Choroid plexus epithelial cell (primary cell): ENCODE measurements around the gene IQCH.
"Not testable (repeated sequence)": the region's sequence is repeated elsewhere in the genome, so short reads cannot be mapped to it uniquely, and the experiment has no call there.

Source experiments
- DNase-seq: peaks from one replicate; pipeline ENCODE4 v3.0.0-alpha.2; 2010; ENCODE audit warnings: low read depth
- H3K4me3 ChIP-seq: 2 replicates; pipeline ENCODE4 v1.5.1; 2011; ENCODE audit warnings: low read depth, mild to moderate bottlenecking, control low read depth, low read length, moderate library complexity
- TF ChIP-seq, protein P1 (sequence below): conservative IDR thresholded peaks from 2 replicates; pipeline ENCODE4 v1.5.1; 2011; ENCODE audit warnings: low read depth, mild to moderate bottlenecking, control low read depth, inconsistent platforms, low read length, moderate library complexity

The IQCH gene

DNA sequence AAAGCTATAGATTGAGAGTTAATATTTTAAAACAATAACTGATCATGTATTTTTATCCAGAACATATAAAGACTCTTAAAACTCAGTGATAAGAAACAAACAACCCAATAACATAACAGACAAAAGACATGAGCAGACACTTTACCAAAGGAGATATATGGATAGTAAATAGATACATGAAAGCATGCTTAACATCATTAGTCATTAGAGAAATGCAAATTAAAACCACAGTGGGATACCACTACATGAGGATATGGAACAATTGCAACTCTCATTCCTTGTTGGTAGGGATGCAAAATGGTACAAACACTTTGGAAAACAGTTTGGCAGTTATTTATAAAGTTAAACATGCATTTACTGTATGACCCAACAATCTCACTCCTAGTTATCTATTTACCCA, 95.0 kb downstream of the IQCH start:
- no peak overlapping the region for H3K4me3 ChIP-seq
- no peak for DNase-seq
- TF ChIP-seq, protein P1, sequence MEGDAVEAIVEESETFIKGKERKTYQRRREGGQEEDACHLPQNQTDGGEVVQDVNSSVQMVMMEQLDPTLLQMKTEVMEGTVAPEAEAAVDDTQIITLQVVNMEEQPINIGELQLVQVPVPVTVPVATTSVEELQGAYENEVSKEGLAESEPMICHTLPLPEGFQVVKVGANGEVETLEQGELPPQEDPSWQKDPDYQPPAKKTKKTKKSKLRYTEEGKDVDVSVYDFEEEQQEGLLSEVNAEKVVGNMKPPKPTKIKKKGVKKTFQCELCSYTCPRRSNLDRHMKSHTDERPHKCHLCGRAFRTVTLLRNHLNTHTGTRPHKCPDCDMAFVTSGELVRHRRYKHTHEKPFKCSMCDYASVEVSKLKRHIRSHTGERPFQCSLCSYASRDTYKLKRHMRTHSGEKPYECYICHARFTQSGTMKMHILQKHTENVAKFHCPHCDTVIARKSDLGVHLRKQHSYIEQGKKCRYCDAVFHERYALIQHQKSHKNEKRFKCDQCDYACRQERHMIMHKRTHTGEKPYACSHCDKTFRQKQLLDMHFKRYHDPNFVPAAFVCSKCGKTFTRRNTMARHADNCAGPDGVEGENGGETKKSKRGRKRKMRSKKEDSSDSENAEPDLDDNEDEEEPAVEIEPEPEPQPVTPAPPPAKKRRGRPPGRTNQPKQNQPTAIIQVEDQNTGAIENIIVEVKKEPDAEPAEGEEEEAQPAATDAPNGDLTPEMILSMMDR, result no peak

GRCh38 chr15:67350042-67350441, 95.5 kb downstream of the IQCH start:
- no peak overlapping the region for H3K4me3 ChIP-seq
- DNase-seq, result no peak
- TF ChIP-seq, protein P1, result no peak

GRCh38 chr15:67358391-67358790, 103.8 kb downstream of the IQCH start:
- DNase-seq, result no peak
- TF ChIP-seq, protein P1, result no peak
- H3K4me3 ChIP-seq, result no peak overlapping the region

DNA sequence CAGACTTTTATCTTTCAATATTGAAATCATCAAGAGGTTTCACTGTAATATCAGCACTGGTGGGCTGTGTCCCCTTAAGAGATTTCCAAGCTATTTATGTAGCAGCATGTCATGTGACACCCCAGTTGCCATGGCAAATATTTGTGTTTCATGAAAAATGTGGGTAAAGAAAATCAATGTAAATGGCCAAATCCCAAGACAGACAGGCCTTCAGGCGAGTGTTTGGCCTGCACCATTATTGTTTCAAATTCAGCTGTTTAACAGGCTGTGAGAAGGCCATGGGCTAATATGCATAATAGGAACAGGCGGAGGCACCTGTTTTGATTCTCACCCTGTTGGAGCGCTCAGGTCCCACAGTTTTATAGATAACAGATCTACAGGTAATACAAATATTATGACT, 104.2 kb downstream of the IQCH start:
- no peak for DNase-seq

DNA sequence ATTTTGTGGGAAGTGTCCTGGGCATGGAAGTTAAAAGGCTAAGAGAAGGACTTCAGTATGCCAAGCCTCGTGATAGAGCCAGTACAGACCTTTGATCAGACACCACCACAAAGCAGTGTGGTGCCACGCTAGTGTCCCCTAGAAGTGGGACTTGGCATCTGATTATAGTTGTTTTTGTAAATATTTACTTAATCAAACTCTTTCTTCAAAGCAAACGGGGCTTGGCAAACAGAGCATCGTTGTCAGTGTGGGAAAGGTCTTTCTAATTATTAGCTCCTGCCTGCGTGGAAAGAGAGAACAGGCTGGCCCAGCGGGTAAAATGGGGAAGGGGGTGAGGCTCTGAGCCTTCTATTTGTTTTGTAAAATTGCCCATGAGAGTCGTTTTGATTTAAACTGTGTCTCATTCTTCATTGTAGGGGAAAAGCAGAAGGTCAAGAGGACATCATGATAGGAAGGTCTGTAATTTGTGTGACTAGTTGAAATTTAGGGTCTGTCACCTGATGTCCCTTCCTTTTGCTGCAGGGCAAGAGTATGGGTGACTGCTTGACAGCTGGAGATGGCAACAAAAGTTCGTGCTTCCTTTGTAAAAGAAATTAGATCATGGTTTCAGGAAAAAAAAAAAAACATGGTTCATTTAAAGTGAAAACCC, 105.0 kb downstream of the IQCH start:
- no peak for DNase-seq
- no peak overlapping the region for H3K4me3 ChIP-seq
- TF ChIP-seq, protein P1, result no peak

More for the DNA sequence above, 104.2 kb downstream of the IQCH start:
- TF ChIP-seq, protein P1, result no peak
- no peak overlapping the region for H3K4me3 ChIP-seq

GRCh38 chr15:67361100-67361499, 106.5 kb downstream of the IQCH start:
- TF ChIP-seq, protein P1, result no peak
- DNase-seq, result no peak
- no peak overlapping the region for H3K4me3 ChIP-seq

DNA sequence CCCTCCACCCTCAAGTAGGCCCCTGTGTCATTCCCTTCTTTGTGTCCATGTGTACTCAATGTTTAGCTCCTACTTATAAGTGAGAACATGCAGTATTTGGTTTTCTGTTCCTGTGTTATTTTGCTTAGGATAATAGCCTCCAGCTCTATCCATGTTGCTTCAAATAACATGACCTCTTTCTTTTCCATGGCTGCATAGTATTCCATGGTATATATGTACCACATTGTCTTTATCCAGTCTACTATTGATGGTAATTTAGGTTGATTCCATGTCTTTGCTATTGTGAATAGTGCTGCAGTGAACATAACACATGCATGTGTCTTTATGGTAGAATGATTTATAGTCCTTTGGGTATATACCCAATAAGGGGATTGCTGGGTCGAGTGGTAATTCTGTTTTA, 109.1 kb downstream of the IQCH start:
- DNase-seq, result not testable (repeated sequence)

DNA sequence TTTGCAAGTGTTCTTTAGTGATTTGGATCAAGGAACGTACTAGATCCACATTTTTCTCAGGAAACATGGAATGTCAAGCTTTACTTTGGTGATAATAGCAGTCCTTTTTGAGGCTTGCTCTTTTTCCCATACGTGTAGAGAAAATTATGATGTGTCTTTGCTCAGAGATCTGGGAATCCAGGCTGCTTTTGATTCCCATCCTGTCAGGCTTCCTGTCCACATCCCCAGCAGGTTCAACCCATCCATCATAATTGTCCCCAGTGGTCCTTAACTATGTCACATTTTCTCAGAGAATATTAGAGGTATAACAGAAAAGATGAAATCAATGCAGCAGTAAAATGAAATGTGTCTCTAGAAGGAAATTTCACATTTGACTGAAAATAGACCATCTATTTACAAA, 111.4 kb downstream of the IQCH start:
- DNase-seq, result no peak
- H3K4me3 ChIP-seq, result no peak overlapping the region
- TF ChIP-seq, protein P1, result no peak

More for the DNA sequence above, 109.1 kb downstream of the IQCH start:
- H3K4me3 ChIP-seq, result not testable (repeated sequence)
